Activated CD4-positive, CD25-positive, alpha-beta regulatory T cell (primary cell): ENCODE measurements around the gene FZD2.
"Not testable (repeated sequence)": the region's sequence is repeated elsewhere in the genome, so short reads cannot be mapped to it uniquely, and the experiment has no call there.

Source experiments
- DNase-seq, 4 experiments: peaks; one replicate each; lab custom pipeline; 2025; lab: John Stamatoyannopoulos, UW

FZD2 gene

DNA sequence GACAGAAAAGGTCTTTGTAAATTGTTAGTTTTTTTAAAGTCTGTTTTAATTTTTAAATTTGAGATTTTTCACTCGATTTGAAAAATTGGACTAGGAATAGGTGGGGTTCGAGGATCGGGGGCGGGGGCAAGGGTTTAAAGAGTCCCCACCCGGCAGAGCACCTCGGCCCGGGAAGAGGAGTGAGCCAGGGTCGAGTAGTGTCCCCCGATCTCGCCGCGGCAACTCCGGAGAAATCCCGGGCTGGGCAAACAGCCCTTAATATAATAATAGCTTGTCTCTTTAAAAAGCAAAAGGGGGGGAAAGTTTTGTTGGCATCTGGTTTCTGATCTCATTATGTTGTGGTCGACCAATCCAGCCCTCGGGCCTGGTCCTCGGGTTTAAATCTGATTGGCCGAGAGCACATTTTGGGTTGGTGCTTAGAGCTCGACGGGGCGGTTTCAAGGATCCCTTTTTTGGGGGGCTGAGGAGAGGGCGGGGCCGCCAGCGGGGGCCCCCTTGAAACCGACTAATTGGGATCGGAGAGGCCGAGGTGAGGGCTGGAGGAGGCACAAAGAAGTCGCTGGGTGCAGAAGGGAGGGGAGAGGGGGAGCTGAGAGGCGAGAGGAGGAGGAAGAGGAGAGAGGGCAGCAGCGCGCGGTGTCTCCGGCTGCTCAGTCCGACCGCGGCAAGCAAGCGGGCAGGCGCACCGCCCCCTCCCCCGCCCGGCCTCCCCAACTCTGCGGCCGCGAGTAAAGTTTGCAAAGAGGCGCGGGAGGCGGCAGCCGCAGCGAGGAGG, at the start of gene FZD2:
Gene FZD2 (plus strand): TSS at position 653 of the 775 bp plus-strand sequence. CDS start 205 bp downstream, outside the sequence.
- no peak for DNase-seq

DNA sequence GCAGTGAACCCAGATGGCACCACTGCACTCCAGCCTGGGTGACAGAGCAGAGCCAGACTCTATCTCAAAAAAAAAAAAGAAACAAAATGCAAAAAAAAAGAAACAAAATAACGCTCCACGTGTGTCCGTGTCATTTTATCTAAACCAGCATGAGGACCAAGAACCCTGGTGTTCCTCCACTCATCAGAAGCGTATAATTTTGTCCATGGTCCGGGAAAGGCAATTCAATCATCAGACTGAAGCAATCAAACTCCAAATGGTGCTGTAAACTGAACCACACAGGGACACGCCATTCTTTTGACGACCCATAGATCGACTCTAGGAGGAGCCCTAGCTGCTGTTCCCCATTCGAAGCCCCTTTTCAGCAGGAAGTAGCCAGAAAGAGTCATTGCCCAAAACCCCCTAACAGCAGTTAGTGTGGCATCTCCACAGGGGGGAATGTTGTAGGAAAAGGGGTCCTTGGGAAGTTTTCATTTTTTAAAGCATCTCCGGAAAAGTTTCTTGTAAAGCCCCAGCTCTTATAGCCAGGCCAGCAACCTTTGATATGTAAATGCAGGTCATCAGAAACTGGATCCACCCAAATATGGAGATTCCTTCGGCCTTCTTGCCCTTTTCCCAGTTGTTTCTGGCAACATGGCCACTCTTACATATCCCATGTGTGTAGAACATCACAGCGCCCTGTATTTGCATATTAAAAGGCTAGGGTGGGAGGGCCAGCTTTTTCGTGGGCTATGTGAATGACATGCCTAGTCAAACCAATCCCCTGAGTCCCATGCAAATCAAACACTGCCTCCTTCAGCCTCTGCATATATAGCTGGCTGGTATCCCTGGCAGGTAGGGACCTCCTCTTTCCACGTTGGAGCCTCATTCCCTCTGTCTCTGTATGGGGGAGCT, 45.8 kb upstream of the FZD2 start:
- not testable (repeated sequence) for DNase-seq

DNA sequence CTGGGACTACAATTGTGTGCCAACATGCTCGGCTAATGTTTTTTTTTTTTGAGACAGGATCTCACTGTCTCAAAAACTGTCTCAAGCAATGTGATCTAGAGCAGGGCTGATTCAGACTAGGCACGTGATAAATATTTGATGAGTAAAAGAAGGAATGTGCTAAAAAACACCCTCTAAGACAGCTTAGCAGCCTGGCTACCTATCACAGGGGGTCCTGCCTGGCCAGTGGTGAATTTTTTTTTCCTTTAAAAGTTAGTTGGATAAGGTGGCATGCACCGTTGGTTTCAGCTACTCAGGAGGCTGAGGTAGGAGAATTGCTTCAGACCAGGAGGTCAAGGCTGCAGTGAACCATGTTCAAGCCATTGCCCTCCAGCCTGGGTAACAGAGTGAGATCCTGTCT, 39.3 kb upstream of the FZD2 start:
- DNase-seq, result no peak

DNA sequence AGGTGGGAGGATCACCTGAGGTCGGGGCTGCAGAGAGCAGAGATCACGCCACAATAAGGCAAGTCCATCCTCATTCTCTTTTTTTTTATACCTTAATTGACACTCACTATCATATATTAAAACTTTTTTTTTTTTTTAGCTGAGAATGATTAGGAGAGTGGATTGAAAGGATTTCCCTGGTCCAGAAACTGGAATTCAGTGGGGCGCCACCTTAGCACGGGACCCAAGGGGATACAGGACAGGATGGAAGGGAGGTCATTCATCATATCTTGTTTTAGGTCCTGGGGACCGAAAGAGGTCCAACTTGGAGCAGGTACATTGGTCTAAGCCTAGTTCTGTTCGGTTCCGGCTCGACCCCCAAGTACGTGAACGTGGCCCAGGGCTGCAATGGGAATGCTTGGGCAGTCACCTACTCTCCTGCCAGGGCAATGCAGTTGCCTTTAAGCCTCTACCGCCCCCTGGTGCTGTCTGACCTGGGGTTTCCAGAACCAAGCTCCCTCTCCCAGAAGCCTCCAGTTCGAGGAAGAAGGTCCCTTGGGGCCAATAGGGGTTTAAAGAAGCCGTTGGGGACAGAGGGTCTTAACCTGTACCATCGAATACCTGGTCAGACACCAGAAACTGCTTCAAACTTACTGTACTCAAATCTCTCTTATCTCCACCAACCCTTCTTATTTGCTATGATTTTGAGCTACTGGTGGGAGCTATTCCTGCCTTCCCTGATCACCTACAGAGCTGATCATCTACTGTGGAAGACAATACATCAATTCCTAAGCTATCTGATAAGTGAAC, 34.2 kb upstream of the FZD2 start:
- DNase-seq, result peak in 2 of 4 experiments; percentile 6 to 39

DNA sequence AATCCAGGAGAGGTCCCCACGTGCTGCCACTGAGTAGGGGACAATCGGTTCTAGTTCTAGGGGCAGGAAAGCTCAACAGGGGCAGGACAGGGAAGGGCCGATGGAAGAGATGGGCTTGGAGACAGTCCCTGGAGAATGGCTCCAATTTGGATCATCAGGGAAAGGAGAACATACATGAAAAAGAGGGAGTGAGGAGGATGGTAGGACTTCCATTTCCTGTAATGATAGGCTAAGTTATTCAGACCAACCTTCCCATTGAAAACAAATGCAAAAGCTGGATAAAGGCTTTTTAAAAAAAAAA, 33.7 kb upstream of the FZD2 start:
- DNase-seq, result no peak

DNA sequence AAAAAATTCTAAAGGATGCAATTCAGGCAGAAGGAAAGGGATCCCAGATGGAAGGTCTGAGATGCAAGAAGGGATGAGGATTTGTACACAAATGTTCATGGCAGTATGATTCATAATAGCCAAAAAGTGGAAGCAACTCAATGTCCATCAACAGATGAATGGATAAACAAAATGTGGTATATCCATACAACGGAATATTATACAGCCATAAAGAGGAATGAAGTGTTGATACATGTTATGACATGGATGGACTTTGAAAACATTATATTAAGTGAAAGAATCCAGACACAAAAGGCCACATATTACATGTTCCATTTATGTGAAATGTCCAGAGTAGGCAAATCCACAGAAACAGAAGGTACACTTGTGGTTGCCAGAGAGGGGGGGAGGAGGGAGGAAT, 30.2 kb upstream of the FZD2 start:
- DNase-seq, result no peak

DNA sequence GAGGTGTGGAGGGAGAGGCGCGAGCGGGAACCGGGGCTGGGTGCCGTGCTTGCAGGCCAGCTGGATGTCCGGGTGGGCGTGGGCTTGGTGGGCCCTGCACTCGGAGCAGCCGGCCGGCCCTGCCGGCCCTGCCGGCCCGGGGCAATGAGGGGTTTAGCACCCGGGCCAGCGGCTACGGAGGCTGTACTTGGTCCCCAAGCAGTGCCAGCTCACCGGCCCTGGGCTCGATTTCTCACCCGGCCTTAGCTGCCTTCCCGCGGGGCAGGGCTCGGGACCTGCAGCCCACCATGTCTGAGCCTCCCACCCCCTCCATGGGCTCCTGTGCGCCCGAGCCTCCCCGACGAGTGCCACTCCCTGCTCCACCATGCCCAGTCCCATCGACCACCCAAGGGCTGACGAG, 29.3 kb upstream of the FZD2 start:
- no peak for DNase-seq

DNA sequence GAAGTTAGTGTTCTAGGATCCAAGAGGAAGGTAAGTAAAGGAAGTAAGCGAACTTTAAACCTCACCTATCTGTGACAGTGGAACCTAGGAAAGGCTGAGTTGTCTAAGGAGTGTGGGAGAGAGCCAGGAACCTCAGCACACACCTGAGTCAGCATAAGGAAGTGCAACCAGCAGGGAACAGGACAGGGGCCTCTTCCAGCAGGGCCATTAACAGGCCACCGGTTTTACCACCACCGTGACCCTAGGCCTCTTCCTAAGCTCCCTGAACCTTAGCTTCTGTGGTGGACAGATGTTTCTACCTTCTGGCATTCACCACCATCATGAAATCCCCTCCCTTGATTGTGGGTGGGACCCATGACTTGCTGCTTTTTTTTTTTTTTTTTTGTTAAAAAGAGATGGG, 27.4 kb upstream of the FZD2 start:
- no peak for DNase-seq

DNA sequence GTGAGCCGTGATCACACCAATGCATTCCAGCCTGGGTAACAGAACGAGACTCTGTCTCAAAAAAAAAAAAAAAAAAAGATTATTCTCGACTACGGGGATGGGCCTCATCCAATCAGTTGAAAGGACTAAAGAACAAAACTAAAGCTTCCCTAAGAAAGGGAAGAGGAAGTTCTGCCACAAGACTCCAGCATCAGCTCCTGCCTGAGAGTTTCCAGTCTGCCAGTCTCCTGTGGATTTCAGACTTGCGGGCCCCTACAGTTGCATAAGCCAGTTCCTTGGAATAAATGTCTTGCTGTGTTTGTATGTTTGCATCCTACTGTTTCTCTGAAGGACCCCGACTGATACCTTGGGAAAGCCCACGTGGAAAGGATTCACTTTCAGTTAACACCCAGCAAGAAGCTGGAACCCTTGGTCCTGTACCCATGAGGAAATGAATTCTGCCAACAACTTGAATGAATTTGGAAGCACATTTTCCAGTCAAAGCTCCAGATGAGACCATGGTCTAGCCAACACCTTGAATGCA, 26.3 kb upstream of the FZD2 start:
- DNase-seq, result no peak

DNA sequence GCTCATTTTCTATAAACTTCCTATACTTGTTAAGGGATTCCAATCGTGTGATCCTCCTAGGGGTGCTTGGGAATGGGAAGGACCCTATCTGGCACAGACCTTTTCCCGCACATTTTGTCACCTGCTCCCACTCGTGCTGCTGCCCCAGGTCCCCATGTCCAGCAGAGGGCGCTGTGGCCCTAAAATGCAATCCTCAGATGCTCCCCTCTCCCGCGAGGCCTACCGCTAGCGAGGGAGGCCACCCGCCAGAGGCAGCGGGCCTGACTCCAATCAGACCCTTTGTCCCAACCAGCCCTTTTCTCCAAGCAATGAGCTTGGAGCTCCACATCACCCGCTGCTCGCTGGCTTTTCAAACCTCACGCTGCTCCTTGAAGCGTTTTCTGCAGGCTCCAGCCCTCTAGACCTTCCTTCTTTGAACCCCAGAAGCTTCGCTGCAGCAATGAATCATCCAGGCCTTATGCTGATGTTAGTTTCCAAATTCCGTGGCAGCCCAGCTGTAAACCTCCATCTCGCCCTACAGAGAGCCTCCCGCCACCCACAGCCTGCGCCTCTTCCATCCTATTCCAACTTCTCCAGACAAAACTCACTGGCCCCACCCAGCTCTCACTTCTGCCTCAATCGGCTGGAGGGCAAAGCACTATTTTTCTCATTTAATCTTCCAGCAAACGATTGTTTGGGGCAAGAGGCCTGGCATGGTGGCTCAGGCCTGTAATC, 23.6 kb upstream of the FZD2 start:
- DNase-seq, result peak; percentile 69 to 80 (median 70)

DNA sequence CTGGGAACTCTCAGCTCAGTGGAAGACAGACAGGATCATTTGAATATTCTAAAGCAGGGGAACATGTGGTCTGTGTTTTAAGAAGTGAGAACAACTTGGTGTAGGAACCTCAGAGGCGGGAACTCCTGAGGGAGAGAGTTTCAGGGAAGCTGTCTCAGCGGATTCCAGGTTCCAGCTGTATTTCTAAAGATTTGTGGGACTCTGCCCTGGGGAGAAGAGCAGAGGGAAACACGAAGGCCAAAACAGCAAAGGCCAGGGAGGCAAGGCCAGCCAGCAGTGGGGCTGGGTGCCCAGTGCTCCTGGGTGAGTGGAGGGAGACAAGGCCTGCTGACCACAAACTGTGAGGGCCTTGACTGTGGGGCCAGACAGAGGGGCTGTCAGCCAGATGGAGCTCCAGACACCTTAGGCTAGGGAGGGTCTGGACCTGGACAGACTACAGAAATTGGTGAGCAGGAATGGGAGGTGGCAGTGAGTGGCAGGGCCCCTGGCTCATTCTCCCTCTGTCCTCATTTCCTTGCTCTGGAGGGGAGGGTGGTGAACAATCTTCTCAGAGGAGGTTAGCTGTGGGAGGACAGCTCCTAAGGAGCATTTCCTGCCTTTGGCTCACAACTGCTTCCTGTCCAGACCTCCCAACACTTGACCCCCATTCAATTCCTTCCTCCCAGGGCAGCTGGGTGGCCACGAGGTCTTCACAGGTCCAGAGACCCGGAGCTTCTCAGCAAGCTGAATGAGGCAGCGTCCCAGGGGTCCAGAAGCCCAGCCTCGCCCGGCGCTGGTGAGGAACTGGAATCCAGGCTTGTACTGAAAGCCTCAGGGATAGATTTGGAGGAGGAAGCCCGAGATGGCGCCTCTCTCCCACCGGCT, 21.0 kb upstream of the FZD2 start:
- DNase-seq, result no peak

DNA sequence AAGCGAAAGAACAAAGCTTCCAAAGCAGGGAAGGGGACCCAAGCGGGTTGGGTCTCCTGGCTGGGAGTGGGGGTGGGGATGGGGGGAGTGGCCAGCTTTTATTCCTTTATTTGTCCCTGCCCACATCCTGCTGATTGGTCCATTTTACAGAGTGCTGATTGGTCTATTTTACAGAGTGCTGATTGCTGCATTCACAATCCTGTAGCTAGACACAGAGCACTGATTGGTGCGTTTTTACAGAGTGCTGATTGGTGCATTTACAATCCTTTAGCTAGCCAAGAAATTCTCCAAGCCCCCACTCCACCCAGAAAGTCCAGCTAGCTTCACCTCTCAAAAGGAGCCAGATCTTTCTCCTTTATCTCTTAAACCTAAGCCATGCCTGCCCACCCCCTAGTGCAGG, 19.4 kb upstream of the FZD2 start:
- DNase-seq, result not testable (repeated sequence)

DNA sequence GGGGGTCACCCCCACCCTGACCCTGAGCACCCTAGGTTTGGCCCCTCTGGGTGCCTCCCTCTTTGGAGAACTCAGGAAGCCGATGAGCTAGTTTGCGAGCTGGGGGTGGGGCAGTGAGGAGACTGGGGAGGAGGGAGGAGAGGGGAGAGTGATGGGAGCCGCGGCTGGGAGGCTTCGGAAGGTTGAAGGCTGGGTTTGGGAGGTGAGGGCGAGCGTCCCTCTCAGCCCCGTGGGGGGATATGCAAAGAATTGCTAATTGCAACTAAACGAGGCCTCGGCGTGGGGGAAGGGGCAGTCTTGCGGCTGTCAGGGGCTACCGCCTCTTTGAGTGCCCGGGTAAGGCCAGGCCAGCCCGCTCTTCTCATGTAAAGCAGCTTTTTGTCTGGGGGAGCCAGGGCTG, 17.6 kb upstream of the FZD2 start:
- DNase-seq, result no peak

DNA sequence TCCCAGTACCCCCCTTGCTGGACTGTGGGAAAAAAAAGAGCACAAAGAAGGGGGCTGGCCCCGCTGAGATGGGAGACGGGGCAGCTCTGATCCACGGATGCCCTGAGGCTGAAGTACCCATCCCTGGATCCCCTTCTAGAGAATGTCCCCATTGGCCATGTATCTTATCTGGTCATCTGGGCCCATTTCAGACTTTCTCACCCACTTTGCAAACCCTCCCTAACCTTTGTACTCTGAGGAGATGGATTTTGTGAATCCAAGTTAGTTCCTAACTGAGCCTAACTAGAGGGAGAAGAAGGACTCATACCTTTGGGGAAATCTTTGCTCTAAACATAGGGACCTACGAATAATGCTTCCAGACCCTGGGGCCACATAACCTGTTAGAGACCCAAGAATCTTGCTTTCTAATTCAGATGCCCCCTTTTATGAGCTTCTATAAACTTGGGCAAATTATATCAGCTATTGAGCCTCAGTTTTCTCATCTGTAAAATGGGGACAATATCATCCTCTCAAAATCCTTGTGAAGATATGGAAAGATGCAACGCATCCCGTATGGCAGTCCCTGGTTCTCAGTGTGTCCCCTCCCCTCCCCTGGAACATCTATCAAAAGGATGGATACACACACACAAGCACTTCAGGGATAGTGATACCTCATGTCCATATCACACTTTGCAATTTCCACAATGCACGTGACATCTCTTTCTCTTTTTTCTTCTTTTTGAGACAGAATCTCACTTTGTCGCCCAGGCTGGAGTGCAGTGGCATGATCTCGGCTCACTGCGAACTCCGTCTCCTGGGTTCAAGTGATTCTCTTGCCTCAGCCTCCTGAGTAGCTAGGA, 16.8 kb upstream of the FZD2 start:
- no peak for DNase-seq

DNA sequence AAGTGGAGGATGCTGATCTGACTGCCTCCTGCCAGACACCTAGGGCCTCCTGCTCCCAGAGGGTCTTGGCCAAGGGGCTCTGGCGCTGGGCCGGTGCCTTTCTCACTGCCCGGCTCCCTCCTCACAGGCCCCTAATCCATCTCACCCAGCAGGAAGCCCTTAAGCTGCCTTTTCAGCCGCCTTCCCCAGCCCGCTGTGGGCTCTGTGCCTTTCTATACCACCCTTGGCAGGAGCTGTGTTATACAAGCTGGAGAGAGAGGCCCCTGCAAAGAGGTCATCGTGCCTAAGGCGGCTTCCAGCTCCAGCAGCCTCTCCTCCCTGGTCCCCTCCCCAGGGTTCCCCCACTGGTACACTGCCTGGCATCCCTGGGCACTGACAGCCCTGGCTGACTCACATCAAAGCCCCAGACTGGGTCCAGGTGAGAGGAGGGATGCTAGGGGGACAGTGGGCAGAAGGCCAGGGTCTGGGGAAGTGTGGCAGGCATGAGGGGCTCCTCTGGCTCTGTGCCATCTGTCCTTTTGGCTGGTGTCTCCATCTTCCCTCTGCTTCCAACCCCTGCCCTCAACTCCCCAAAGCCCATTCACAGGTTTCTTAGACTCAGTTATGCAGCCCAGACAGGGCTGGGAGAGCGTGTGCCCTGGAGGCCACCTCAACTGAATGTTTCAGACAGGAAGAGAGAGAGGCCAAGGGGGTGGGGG, 15.3 kb upstream of the FZD2 start:
- DNase-seq, result no peak

DNA sequence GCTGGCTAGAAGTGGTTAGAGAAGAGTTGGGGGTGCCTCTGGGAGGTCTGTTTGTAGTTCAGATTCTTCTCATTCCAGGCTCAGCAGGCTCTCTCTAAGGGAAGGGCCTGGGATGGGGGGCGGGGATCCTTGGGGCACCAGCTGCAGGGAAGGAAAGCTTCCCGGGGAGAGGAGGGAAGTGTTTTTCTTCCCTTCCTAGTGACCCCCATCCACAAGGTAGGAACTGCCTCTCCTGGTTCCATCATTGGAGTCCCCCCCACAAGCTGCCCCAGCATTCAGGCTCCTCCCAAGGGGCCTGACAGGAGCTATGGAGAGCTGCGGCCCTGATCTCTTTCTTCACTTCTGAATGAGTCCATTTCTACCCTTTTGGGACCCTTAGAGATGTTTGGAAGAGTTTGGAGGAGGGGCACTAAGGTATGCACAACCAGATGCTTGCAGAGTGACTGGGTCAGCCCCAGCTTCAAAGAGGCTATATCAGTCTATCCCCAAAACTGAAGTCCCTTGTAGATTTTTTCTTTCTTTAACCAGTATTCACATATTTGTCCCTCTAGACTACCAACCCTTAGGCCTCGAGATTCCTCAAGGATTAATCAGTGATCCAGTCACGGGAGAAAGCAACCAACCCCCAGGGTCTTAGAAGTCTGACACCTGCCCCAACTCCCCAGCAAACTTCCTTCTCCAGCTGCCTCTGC, 13.9 kb upstream of the FZD2 start:
- no peak for DNase-seq

DNA sequence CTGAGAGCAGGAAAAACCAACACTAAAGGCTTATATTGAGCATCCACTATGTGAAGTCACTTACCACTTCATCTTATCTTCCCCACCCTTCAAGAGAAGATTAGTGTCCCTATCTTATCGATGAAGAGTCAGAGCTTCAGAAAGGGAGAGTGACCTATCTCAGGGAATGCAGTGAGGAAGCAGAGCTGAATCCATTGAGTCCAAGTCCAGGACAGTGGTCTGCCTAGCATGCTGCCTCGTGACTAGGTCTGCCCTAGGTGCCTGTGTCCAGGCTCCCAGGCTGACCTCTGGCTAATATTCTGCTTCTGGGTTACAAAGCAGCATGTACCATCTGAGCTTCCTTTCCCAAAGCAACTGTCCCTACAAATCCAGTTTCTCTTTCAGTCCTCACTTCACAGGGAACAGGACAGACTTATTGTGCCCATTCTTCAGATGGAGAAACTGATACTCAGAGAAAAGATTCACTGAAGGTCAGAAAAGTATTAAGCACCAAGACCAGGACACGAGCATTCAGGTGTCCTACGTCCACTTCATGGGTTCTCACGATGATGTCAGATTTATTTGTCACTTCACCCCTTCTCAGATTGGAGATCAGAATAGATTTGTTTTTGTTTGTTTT, 13.3 kb upstream of the FZD2 start:
- DNase-seq, result no peak
